NCI-H1092 treated with DMSO at 0.1 percent for 48 hours (cell line): ENCODE measurements around the gene RMI2.

Experiments
- DNase-seq: peaks from one replicate; lab custom pipeline; 2025; lab: John Stamatoyannopoulos, UW

The RMI2 gene

DNA sequence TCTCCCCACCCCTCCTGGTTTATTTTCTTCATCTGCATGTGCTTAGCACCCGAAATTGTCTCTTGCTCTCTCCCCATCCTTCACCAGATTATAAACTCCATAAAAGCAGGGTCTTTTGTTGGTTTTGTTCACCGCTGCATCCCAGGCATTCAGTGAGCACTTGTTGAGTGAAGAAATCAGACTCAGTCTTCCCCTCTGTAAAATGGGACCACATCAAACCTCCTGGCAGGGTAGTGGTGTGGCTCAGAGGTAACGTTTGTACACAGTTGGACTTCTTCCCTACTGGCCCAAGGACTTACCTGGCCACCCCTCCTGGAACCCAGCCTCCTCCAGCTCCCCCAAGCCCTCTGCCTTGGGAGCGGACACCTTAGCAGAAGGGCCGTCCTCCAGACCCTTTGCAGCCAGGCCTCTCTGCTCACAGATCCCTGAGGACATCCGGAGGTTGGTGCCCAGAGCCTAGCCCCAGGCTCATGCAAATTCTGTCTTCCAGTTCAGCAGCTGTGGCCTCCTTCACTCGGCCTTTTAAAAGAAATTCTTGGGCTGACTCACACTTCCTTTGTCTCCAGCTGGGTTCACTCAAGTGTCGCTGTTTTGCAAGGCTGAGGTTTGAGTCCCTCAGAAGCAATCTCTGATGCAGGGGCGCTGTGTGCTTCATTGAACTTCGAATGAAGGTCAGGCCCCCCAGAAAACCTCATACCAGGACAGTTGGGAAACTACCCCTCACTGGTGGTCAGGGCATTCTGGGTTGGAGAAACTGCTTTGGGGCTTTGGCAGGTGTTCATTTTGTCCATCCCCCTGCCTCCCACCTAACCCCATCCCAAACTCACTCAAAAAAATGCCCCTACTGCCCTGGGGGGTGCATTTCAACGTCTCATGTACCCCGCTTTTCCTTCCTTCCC, 16.8 kb upstream of the RMI2 start:
- DNase-seq = no peak

DNA sequence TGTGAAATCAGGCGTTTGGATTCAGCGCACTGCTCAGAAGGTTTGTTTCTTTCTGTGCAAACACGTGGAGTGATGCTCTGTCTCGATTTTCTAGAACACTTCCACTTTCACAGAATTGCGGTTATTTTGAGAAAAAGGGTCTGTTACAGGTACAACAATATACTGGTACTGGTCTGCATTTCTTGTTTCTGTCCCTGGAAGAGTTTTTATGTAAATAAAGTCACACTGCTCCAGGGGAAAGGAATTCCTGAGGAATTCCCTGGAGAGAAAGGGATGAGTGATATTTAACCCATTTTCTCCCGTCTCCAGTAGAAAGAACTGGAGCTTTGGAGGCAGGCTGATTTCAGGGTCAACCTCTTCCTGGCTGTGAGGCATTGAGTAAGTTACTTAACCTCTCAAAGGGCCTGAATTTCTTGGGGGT, 16.2 kb upstream of the RMI2 start:
- DNase-seq = no peak

DNA sequence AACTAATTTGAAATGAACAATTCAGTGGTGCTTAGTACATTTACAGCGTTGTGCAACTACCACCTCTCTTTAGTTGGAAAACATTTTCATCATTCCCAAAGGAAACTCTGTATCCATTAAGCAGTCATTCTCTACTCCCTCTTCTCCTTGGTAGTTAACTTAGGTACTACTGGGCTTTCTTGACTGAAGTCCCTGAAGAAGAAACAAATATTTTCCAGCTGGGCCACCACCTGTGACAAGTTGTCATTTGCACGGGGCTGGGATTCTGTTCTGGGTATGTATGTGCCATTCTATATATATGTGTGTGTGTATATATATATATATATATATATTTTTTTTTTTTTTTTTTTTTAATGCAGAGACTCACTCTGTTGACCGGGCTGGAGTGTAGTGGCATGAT, 15.4 kb upstream of the RMI2 start:
- no peak for DNase-seq

DNA sequence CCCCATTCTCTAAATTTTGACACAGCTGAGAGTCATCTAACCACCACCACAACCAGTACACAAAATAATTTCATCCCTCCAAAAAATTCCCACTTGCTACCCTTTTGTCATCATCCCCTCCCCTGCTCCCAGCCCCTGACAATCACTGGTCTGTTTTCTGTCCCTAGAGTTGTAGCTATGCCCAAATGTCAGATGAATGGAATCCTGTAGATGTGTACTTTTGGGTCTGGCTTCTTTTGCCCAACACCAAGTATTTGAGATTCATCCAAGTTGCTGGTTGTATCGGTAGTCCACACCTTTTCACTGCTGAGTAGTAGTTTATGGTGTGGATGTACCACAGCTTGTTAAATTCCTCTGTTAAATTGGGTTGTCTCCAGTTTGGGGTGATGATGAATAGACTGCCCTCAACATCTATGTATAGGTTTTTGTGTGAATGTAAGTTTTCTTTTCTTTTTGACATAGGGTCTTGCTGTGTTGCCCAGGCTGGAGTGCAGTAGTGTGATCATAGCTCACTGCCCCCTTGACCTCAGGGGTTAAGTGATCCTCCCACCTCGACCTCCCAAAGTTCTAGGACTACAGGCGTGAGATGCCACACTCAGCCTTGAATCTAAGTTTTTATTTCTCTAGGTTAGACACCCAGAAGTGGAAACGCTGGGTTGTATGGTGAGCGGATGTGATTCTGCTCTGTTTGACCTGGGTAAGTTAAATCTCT, 14.6 kb upstream of the RMI2 start:
- DNase-seq = no peak

DNA sequence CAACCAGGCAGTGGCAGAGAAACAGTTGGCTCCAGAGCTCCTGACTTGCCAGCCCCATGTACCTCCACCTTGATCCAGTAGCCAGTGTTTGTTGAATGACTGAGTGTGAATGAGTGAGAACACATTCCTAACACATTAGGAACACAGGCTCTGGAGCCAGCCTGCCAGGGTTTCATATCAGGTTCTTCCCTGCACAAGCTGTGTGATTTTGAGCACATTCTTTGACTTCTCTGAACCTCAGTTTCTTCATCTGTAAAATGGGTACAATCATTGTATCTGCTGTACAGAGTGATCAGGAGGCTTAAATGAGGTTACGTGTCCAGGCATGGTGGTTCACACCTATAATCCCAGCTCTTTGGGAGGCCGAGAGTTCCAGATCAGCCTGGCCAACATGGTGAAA, 13.3 kb upstream of the RMI2 start:
- DNase-seq = no peak

DNA sequence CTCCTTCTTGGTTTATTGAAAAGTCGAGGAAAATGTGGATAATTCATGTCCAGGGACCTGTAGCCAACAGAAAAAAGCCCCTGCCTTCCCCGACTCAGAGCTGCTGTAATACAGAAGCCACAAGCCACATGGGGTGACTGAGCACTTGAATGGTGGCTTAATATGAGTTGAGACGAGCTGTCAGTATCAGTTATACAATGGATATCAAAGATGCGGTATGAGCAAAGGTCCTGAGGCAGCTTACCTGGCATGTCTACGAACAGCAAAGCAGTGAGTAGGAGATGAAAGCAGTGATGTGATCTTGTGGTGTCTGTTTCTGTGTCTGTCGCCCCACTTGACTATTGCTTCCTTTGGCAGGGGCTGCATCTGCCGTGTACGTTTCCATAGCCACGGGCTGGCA, 12.2 kb upstream of the RMI2 start:
- DNase-seq = no peak

DNA sequence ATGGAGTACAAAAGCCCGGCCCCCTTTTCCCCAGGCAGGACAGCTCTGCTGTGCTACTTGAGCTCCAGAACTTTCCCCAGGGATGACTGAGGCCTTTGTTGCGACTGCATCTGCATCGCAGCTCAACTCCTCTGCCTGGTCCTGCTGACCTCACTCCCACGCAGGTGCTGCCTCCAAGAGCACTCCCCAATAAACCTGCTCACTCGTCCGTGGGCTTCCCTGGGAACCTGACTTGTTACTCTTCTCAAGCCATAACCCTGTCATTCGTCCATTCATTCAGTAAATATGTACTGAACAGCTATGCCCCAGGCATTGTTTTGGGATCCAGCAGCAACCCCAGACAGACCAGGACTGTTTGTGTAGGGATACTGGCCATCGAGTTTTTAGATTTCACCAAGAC, 11.6 kb upstream of the RMI2 start:
- DNase-seq = no peak

DNA sequence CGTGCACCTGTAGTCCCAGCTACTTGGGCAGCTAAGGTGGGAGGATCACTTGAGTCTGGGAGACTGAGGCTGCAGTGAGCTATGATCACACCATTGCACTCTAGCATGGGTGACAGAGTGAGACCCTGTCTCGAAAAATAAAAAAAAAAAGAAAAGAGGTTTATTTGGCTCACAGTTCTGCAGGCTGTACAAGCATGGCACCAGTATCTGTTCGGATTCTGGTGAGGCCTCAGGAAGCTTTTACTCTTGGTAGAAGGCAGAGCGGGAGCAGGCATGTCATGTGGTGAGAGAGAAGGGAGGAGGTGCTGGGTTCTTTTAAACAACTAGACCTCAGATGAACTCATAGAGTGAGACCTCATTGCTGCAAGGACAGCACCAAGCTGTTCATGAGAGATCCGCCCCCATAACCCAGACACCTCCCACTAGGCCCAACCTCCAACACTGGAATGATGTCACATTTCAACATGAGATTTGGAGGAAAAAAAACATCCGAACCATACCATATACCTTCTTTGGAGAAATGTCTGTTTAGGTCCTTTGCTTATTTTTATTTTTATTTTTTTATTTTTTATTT, 10.3 kb upstream of the RMI2 start:
- no peak for DNase-seq

DNA sequence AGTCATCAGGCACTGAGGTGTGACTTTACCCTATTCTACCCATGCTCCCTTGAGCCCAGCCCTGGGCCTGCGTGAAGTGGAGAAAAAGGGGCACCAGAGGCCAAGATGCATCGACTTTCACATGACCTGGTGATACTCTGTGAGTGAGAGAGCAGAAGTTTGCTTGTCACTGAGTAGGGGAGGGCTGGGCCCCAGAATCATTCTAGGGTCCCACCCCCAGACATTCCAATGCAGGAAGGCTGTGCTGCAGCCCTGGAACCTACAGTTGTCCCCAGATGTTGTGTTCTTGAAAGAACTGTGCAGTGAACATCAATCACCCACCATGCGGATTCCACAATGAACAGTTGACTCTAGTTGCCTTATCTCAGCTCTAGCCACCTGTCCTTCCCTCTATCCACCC, 6.2 kb upstream of the RMI2 start:
- no peak for DNase-seq

DNA sequence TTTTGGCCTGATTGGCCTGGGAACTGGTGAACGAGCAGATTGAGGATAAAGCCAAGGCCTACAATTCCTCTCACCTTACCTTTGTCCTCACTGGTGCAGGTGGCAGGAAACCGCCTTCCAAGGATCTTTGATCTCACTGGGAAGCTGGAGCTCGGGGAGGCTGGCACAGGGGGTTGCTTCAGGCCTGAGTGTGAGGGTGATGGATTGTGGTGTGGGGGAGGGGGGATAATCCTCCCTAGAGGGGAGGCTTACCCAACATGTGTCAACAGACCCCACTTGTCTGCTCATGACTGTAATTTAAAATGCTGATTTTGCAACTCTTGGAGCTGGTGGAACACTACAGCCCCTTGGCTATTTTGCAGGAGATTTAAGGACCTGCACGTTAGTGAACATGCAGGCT, 4.5 kb upstream of the RMI2 start:
- DNase-seq = no peak

DNA sequence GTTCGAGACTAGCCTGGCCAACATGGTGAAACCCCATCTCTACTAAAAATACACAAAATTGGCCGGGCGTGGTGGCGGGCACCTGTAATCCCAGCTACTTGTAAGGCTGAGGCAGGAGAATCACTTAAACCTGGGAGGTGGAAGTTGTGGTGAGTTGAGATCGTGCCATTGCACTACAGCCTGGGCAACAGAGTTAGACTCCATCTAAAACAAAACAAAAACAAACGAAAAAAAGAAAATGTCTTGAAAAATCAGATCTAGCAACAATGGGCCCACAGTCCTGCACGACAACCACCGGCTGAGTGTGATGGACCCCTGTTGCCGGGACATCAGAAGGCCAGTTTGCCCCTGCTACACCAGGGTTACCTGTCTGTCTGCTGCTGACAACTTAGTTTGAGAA, 3.9 kb upstream of the RMI2 start:
- no peak for DNase-seq

DNA sequence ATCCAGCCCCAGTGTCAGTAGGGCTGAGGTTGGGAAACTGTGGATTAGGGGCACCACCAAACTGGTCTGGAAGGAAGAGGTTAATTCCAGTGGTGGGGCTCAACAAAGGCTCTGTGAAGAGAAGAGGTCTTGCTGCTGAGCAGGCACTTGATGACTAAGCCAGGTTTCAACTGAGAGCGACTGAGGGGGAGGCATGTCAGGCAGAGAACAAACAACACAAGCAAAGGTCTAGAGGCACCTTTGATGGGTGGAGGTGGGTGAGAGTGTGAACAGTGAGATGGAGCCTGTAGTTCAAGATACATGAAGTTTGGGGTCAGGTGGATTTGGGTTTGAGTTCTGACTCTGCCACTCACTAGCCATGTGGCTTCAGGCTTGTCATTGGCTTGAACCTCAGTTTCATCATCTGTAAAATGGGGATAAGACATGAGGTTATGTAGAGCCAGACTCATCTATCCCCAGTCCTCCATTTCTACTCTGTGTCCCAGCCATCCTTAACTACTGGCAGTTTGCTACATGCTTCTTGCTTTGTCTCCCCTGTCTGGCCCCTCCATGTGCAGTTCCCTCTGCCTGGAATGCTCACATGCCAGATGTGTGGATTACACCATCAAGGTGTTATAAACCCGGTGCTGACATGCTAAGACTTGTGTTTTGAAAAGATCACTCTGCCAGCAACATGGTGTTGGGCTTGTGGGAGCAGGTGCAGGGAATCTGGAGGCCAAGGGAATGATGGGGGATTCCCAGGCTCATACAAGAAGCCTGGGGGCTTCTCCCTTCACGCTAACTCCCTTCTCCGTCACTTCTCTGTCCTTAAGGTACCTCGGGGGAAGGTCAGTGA, 3.0 kb upstream of the RMI2 start:
- no peak for DNase-seq

DNA sequence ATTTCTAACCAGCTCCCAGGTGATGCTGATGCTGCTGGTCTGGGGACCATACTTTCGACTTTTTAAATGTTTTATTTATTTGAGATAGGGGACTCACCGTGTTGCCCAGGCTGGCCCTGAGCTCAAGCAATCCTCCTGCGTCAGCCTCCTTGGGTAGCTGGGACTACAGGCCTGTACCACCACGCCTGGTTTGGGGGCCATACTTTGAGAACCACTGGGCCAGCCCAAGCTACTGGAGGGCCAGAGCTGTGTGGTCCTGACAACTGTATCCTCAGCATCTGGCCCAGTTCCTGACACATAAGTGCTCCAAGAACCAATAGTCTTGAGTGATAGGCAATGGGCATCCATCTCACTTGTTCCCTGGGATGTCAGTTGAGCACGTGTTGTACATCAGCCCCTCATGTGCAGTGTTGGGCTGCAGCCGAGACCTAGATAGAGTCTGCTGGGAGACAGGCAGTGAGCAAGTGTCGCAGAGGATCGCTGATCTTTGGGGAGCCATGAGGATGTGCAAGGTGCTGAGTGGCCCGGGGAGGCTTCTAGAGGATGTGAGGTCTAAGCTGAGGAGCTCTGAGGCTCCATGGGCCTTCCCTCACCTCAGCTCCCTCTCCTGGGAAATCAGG, 1.6 kb downstream of the RMI2 start:
- no peak for DNase-seq

DNA sequence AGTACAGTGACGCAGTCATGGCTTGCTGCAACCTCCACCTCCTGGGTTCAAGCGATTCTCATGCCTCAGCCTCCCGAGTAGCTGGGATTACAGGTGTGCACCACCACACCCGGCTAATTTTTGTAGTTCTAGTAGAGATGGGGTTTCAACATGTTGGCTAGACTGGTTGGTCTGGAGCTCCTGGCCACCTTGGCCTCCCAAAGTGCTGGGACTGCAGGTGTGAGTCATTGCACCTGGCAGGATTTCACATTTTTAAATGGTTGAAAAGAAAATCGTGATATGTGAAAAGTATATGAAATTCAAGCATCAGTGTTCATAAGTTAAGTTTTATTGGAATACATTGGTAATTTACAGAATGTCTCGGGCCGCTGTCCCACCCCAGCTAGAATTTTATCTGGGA, 2.6 kb downstream of the RMI2 start:
- no peak for DNase-seq

DNA sequence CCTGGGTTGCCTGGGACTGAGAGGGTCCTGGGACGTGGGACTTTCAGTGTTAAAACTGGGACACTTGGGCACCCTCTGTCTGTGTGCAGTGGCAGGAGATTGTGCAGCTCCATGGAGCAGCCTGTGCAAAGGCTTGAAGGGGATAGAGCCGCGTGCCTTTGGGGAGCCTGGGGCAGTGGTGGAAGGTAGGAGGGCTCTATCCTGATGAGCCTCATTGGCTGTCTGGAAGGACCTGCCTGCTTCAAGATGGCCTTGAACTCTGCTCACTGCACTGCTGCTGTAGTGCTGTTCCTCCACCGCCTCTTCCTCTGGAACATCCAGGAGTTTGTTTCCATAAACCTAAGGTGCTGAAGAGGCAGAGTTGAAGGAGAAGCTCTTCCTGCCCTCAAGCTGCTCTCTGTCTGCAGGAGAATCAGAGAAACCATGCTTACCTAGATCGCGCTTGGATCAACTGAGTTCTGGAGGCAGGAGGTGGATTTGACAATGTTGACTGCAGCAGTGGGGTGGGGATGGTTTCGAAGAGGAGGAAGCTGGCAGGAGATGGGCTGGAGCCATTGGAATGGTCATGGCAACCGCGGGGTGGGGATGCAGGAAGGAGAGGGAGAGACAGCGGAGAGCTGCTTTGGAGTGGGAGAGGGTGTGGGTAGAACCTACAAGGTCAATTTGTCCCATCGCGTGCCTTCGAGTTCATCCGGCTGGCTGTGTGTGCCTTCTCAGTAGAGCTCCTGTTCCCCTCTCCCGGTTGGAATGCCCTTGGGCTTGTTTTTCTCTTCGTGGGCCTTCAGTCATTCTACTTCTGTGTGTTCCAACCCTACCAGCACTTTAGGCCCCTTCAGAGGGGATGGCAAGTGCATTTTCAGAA, 3.7 kb downstream of the RMI2 start:
- no peak for DNase-seq

DNA sequence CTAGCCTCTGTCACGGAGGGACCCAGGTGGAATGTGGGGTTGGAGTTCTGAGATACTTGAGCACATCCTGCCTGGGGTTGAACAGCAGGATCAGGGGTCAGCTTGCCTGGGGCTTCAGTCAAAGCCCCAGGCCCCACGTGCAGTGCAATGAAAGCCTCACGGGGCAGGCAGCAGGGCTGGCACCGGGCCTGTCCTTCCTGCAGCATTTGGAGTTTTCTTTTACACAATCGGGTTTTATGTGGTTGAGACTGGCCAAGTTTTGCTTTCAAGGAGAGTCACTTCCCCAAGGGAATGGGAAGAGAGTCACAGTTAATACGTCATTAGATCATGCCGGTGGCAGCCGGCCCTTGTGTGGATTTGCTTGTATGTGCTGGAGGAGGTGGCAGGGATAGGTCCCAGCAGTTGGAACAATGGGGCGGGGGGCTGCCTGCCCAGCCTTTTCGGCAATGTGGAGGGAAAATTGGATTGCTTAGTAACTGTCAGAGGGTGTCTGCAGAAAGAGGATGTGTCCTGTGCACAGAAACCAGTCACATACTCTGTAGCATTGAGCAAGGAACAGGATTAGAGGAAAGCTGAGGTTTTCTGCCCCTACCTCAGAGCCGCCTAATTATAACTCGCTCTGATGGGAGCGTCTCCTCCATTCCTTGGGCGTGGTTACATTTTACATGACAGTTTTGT, 4.5 kb downstream of the RMI2 start:
- no peak for DNase-seq

DNA sequence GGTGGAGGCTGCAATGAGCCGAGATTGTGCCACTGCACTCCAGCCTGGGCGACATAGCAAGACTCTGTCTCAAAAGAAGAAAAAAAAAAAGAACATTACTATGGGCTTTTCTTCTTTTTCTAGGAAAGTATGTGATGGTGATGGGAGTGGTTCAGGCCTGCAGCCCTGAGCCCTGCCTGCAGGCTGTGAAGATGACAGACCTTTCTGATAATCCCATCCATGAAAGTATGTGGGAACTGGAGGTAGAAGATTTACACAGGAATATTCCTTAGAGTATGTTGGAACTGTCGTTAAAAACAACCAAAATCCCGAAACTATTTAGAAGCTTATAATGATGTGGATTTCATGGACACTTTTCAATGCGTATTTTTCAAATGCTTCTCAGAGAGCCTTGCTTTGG, 5.3 kb downstream of the RMI2 start:
- no peak for DNase-seq

DNA sequence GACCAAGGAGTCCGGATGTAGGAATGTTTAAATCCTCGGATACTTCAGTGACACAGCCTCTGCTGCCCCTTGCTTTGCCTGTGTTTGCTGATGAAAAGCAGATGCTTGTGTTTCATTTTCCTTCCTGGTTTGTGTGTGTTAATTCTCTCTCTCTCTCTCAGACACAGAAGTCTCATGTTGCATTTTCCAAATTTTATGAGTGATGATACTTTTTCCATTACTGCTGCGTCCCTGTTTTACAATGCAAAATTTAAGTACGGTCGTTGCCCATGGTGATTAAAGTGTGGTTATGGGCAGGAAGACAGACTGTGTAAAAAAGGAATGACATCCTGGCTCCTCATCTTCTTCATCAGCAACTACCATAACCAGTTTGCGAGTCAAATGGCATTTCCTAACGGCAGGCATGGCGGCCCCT, 5.7 kb downstream of the RMI2 start:
- no peak for DNase-seq

DNA sequence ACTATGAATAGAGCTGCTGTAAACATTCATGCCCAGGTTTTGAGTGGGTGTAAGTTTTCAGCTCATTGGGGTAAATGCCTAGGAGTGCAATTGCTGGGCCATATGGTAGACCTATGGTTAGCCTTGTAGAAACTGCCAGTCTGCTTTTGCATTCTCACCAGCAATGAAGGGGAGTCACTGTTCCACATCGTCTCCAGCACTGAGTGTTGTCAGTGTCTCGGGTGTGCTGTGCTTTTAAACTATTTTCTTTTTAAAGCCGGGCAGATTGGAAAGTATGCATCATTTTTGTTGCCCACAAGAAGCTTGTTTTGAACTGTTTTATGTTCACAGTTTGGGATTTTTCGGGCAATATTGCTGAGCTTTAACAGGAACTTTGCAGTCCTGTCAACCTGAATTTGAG, 7.9 kb downstream of the RMI2 start:
- DNase-seq = no peak

DNA sequence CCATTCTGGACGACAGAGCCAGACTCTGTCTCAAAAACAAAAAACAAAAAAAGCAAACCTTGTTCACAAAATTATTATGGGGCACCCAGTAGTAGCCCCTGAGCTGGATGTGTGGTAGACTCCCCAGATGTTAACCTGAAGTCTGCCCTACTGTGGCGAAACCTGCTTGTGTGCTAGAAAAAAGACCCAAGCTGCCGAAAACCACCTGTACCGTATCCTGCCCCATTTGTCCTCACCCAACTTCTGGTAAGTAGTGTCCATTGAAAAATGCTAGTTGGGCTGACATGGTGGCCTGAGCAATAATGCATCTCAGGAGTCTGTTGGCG, 9.1 kb downstream of the RMI2 start:
- DNase-seq = no peak
